Neutrophil (primary cell): ENCODE measurements around the gene ASB1.

Experiments
- H3K27ac ChIP-seq: fragments of 200-600 bp; sonication (generic); 2 replicates; pipeline ENCODE4 v1.5.1; 2016; ENCODE audit warnings: mild to moderate bottlenecking, moderate library complexity
- H3K27me3 ChIP-seq: fragments of 200-600 bp; sonication (generic); 2 replicates; pipeline ENCODE4 v1.6.0; 2016; ENCODE audit warnings: mild to moderate bottlenecking
- H3K36me3 ChIP-seq: fragments of 200-600 bp; sonication (generic); 2 replicates; pipeline ENCODE4 v1.5.1; 2017
- H3K4me1 ChIP-seq, 2 experiments: fragments of 200-600 bp in 1 of 2; sonication (generic) in 1 of 2; 1 replicate in 1 of 2; 2 replicates in 1 of 2; pipeline versions ENCODE4 v1.5.1 to v1.6.1; 2013 to 2016; ENCODE audit warnings: low read depth in 1 of 2, low read length in 1 of 2, mild to moderate bottlenecking in 1 of 2, moderate library complexity in 1 of 2; ENCODE audit not compliant: control insufficient read depth in 1 of 2, insufficient read depth in 1 of 2
- H3K4me3 ChIP-seq, 2 experiments: fragments of 200-600 bp in 1 of 2; sonication (generic) in 1 of 2; 1 replicate in 1 of 2; 2 replicates in 1 of 2; pipeline ENCODE4 v1.5.1; 2013 to 2016; ENCODE audit warnings: low read depth in 1 of 2, low read length in 1 of 2, mild to moderate bottlenecking in 1 of 2, moderate library complexity in 1 of 2
- H3K9me3 ChIP-seq: fragments of 200-600 bp; sonication (generic); 2 replicates; pipeline ENCODE4 v1.5.1; 2016
- CTCF ChIP-seq: fragments of 200-600 bp; sonication (generic); IDR thresholded peaks from 2 replicates; pipeline ENCODE4 v1.5.1; 2016; ENCODE audit warnings: antibody characterized with exemption

ASB1 gene

GRCh38 chr2:238418196-238418998 lies 8.3 kb upstream of the ASB1 start:
- H3K27ac ChIP-seq = no peak overlapping the region
- peaks cover 4% of the 10 kb centered on the region for H3K9me3 ChIP-seq
- no peaks in the 10 kb centered on the region for H3K36me3 ChIP-seq
- H3K4me1 ChIP-seq = no peaks in the 10 kb centered on the region
- no peak overlapping the region for H3K4me3 ChIP-seq
- no peak for TF ChIP-seq CTCF
- no peaks in the 10 kb centered on the region for H3K27me3 ChIP-seq

GRCh38 chr2:238418999-238419546 lies 7.7 kb upstream of the ASB1 start:
- TF ChIP-seq CTCF = no peak

GRCh38 chr2:238420442-238420841 lies 6.3 kb upstream of the ASB1 start:
- H3K4me1 ChIP-seq = no peaks in the 10 kb centered on the region
- H3K27me3 ChIP-seq = peaks cover under 1% of the 10 kb centered on the region
- TF ChIP-seq CTCF = no peak
- H3K36me3 ChIP-seq = no peaks in the 10 kb centered on the region
- H3K9me3 ChIP-seq = peaks cover 4% of the 10 kb centered on the region
- no peak overlapping the region for H3K27ac ChIP-seq
- no peak overlapping the region for H3K4me3 ChIP-seq

More at GRCh38 chr2:238418999-238419546, 7.7 kb upstream of the ASB1 start:
- Histone ChIP-seq H3K36me3 (no peaks in the 10 kb centered on the region), H3K27ac (no peak overlapping the region), H3K4me3 (no peak overlapping the region), H3K27me3 (no peaks in the 10 kb centered on the region), H3K9me3 (peaks cover 4% of the 10 kb centered on the region), H3K4me1 (no peaks in the 10 kb centered on the region)

GRCh38 chr2:238420878-238421694 lies 5.6 kb upstream of the ASB1 start:
- H3K36me3 ChIP-seq = no peaks in the 10 kb centered on the region
- H3K4me1 ChIP-seq = peaks cover 5% of the 10 kb centered on the region in 2 experiments
- H3K27ac ChIP-seq = no peak overlapping the region
- peaks cover 6% of the 10 kb centered on the region for H3K27me3 ChIP-seq
- no peak overlapping the region for H3K4me3 ChIP-seq
- TF ChIP-seq CTCF = no peak
- H3K9me3 ChIP-seq = peaks cover 2% of the 10 kb centered on the region

- H3K4me1 ChIP-seq = peaks cover 8 to 9% of the 10 kb centered on the region in 2 experiments
- TF ChIP-seq CTCF = no peak
- H3K9me3 ChIP-seq = no peaks in the 10 kb centered on the region
- H3K4me3 ChIP-seq = no peak overlapping the region
- no peak overlapping the region for H3K27ac ChIP-seq
- peaks cover 6% of the 10 kb centered on the region for H3K27me3 ChIP-seq
- H3K36me3 ChIP-seq = no peaks in the 10 kb centered on the region
Observed at GRCh38 chr2:238421695-238422035, 5.1 kb upstream of the ASB1 start.
